ENCODE measurements around the gene SKI. TPM values are rescaled to one million over a fixed set of nuclear protein-coding genes. Genes with fewer than 3 reads are reported as not detected.

SKI gene
- total and polyA plus RNA-seq, 2 of the 4 experiments (the other 2 are of a cell fraction) = 2.3 to 20.1 TPM

- in situ Hi-C loops (cut with MboI; ENCODE audit: low sequenced_read_pairs) = loop anchor here (5.0 kb wide), 1 partner anchor 61 kb away; no protein-coding TSS in a partner anchor
- no TSS peak for BruUV-seq (replicated peaks)
- dilution Hi-C loops (cut with HindIII; ENCODE audit: low sequenced_read_pairs, unreplicated experiment) = no loop called here
- Histone ChIP-seq H3K18ac (ENCODE audit: low read depth, low read length) (no peak overlapping the region; the same call in 1 of the 2 replicates), H3K23ac (ENCODE audit: low read depth, low read length) (peak overlapping the region; percentile 41), H3K36me3 (ENCODE audit: control insufficient read depth, insufficient read depth, low read length) (peaks cover 13% of the 10 kb centered on the region; the same call in 1 of the 2 replicates), H3K27ac (ENCODE audit: insufficient read depth, low read length) (peak overlapping the region; percentile 19; the same call in 1 of the 2 replicates), H2AK9ac (replicated peaks; ENCODE audit: low read depth, low read length, poor library complexity) (peak overlapping the region; percentile 66), H2AK5ac (ENCODE audit: low read depth, low read length) (0 out of 2 replicates have a peak overlapping the region, but pooled peaks have one; percentile 32), H2AFZ (replicated peaks; ENCODE audit: low read length, poor library complexity) (no peak overlapping the region), H3K27me3 (ENCODE audit: control insufficient read depth, insufficient read depth, low read length) (no peaks in the 10 kb centered on the region), H2BK5ac (ENCODE audit: low read depth, low read length, poor library complexity, severe bottlenecking) (peak overlapping the region; percentile 34), H4K5ac (ENCODE audit: low read depth, low read length) (no peak overlapping the region), H3K4me1 (ENCODE audit: control insufficient read depth, insufficient read depth, low read length) (peaks cover 39% of the 10 kb centered on the region), H3K4ac (ENCODE audit: low read depth, low read length) (peak overlapping the region; percentile 30), H4K91ac (ENCODE audit: insufficient read depth, low read depth, low read length) (0 out of 2 replicates have a peak overlapping the region, but pooled peaks have one; percentile 4), H3K9me1 (ENCODE audit: insufficient read depth, low read length) (peaks cover 36% of the 10 kb centered on the region), H3K79me1 (ENCODE audit: low read depth in 1 of 2, low read length in 2 of 2) (peaks cover 5 to 94% of the 10 kb centered on the region in 2 experiments), H2BK20ac (ENCODE audit: low read depth, low read length) (no peak overlapping the region), H4K8ac (ENCODE audit: low read depth in 2 of 2, low read length in 2 of 2) (0 out of 4 replicates have a peak overlapping the region, but pooled peaks of 1 of the 2 experiments have one; percentile 2), H3K56ac (ENCODE audit: extremely low read depth, insufficient read depth, low read length) (no peak overlapping the region), H4K20me1 (ENCODE audit: insufficient read depth, low read length) (peaks cover 93% of the 10 kb centered on the region), H3K4me3 (ENCODE audit: insufficient read depth, low read depth, low read length) (no peak overlapping the region), H3K9me3 (ENCODE audit: control insufficient read depth, insufficient read depth, low read length) (no peaks in the 10 kb centered on the region), H3K4me2 (ENCODE audit: low read depth, low read length) (no peak overlapping the region; the same call in 1 of the 2 replicates), H2BK15ac (ENCODE audit: low read depth, low read length) (no peak overlapping the region), H3K9ac (ENCODE audit: low read depth, low read length) (no peak overlapping the region), H2BK120ac (ENCODE audit: low read depth, low read length) (no peak overlapping the region), H3K14ac (replicated peaks; ENCODE audit: low read depth, low read length) (no peak overlapping the region; the same call in 1 of the 2 replicates)
- DNase-seq = no peak
- CTCF ChIA-PET = interaction anchor here (0.6 kb wide), 1 partner anchor 107 kb away, joined by 4 read pairs; no protein-coding TSS in a partner anchor
- ATAC-seq (ENCODE audit: low read depth) = no peak
- POLR2A ChIA-PET (ENCODE audit: unreplicated experiment) = no interaction called here
- 71% methylated on average over 9 of the region's 12 CpGs; no CpG with 5 or more reads in 1 of the 2 experiments for WGBS, 2 experiments (ENCODE audit: extremely low coverage in 2 of 2, insufficient read length in 1 of 2)
- no peak for TF ChIP-seq BHLHE40 (IDR thresholded peaks at IDR 0.05; ENCODE audit: low read depth, low read length)
- no peak for TF ChIP-seq SMC3 (IDR thresholded peaks at IDR 0.05; ENCODE audit: low read depth, low read length)
- TF ChIP-seq CEBPB (IDR thresholded peaks at IDR 0.05; ENCODE audit: low read depth, low read length) = no peak
- TF ChIP-seq USF2 (IDR thresholded peaks at IDR 0.05; ENCODE audit: low read depth, low read length) = no peak
- TF ChIP-seq MXI1 (IDR thresholded peaks at IDR 0.05; ENCODE audit: borderline replicate concordance, low read depth, low read length) = no peak
- TF ChIP-seq MAZ (IDR thresholded peaks at IDR 0.05; ENCODE audit: borderline replicate concordance, low read depth, low read length) = no peak
- no peak for TF ChIP-seq MAFK (IDR thresholded peaks at IDR 0.05; ENCODE audit: low read depth, low read length)
- TF ChIP-seq RAD21 (IDR thresholded peaks at IDR 0.05; ENCODE audit: low read length) = no peak
- TF ChIP-seq CTCF (conservative IDR thresholded peaks at IDR 0.05; ENCODE audit: low read depth, low read length) = no peak
- TF ChIP-seq RFX5 (IDR thresholded peaks at IDR 0.05; ENCODE audit: low read depth, low read length) = no peak
- no peak for TF ChIP-seq POLR2A (IDR thresholded peaks at IDR 0.05; ENCODE audit: low read depth, low read length)
- no peak for TF ChIP-seq ELK1 (IDR thresholded peaks at IDR 0.05; ENCODE audit: borderline replicate concordance, low read depth, low read length)
- no peak for TF ChIP-seq NFE2L2 (IDR thresholded peaks at IDR 0.05; ENCODE audit: low read depth, low read length)
- TF ChIP-seq CHD1 (IDR thresholded peaks at IDR 0.05; ENCODE audit: low read depth, low read length) = no peak
- TF ChIP-seq FOS (IDR thresholded peaks at IDR 0.05; ENCODE audit: low read depth, low read length) = no peak
- no peak for TF ChIP-seq RCOR1 (IDR thresholded peaks at IDR 0.05; ENCODE audit: insufficient replicate concordance, low read length)
- intact Hi-C loops (cut with micrococcal nuclease) = no loop called here
These were observed 70.6 kb downstream of the SKI start for GRCh38 chr1:2298685-2299084.
